GM23338 (cell line): ENCODE results near the gene HEATR9. TPM values are rescaled to one million over a fixed set of nuclear protein-coding genes. Genes with fewer than 3 reads are reported as not detected.

Experiments used
- ATAC-seq: fragments of 200-7000 bp; cut with Tn5 transposase; 3 replicates; pipeline ENCODE4 v1.9.1; 2020
- DNase-seq: peaks from one replicate; pipeline ENCODE4 v3.0.0-alpha.2; 2015; ENCODE audit warnings: low spot score
- H2AFZ ChIP-seq: fragments of 200-600 bp; sonication (generic); 2 replicates; pipeline ENCODE4 v1.8.0; 2016; ENCODE audit warnings: antibody characterized with exemption, mild to moderate bottlenecking, moderate library complexity
- H3F3A ChIP-seq: fragments of 200-600 bp; sonication (generic); replicated peaks from 2 replicates; pipeline ENCODE4 v1.8.0; 2017; ENCODE audit warnings: antibody characterized with exemption, mixed run types, low read depth
- H3K27ac ChIP-seq: fragments of 200-600 bp; sonication (generic); 2 replicates; pipeline ENCODE4 v1.6.1; 2016; ENCODE audit warnings: low read depth
- H3K27me3 ChIP-seq: fragments of 200-600 bp; sonication (generic); 2 replicates; pipeline ENCODE4 v1.8.0; 2016; ENCODE audit warnings: mild to moderate bottlenecking, mixed run types, moderate library complexity; ENCODE audit not compliant: insufficient read depth
- H3K36me3 ChIP-seq: fragments of 200-600 bp; sonication (generic); 2 replicates; pipeline ENCODE4 v1.8.0; 2016; ENCODE audit warnings: mild to moderate bottlenecking; ENCODE audit not compliant: insufficient read depth
- H3K4me1 ChIP-seq: fragments of 200-600 bp; sonication (generic); 2 replicates; pipeline ENCODE4 v1.8.0; 2016; ENCODE audit warnings: mild to moderate bottlenecking, moderate library complexity; ENCODE audit not compliant: insufficient read depth
- H3K4me2 ChIP-seq: fragments of 200-600 bp; sonication (generic); 2 replicates; pipeline ENCODE4 v1.7.1; 2017; ENCODE audit warnings: mixed run types
- H3K4me3 ChIP-seq: fragments of 200-600 bp; sonication (generic); 2 replicates; pipeline ENCODE4 v1.6.1; 2016; ENCODE audit warnings: mixed run types
- H3K79me2 ChIP-seq: fragments of 200-600 bp; sonication (generic); replicated peaks from 2 replicates; pipeline ENCODE4 v1.8.0; 2017; ENCODE audit warnings: mild to moderate bottlenecking; ENCODE audit not compliant: insufficient read depth
- H3K9me2 ChIP-seq: fragments of 200-600 bp; sonication (generic); 2 replicates; pipeline ENCODE4 v1.8.0; 2017; ENCODE audit not compliant: insufficient read depth
- H4K20me1 ChIP-seq: fragments of 200-600 bp; sonication (generic); replicated peaks from 2 replicates; pipeline ENCODE4 v1.8.0; 2017; ENCODE audit warnings: mild to moderate bottlenecking; ENCODE audit not compliant: insufficient read depth
- H3K27ac Mint-ChIP-seq: 2 replicates; pipeline ENCODE4 v1.8.0; 2020; ENCODE audit warnings: inconsistent platforms, mild to moderate bottlenecking, moderate library complexity, mixed read lengths
- H3K27me3 Mint-ChIP-seq: 3 replicates; pipeline ENCODE4 v1.8.0; 2022; ENCODE audit warnings: low read depth, mild to moderate bottlenecking, moderate library complexity, mixed read lengths, inconsistent platforms; ENCODE audit not compliant: insufficient read depth, poor library complexity
- H3K36me3 Mint-ChIP-seq: 3 replicates; pipeline ENCODE4 v1.8.0; 2021; ENCODE audit warnings: low read depth, mild to moderate bottlenecking, inconsistent platforms, moderate library complexity, mixed read lengths
- H3K4me1 Mint-ChIP-seq: 3 replicates; pipeline ENCODE4 v1.8.0; 2020; ENCODE audit warnings: mild to moderate bottlenecking, inconsistent platforms, mixed read lengths
- H3K4me3 Mint-ChIP-seq: 3 replicates; pipeline ENCODE4 v1.8.0; 2021; ENCODE audit warnings: moderate library complexity, mild to moderate bottlenecking, inconsistent platforms, mixed read lengths
- H3K9me3 Mint-ChIP-seq: 3 replicates; pipeline ENCODE4 v1.8.0; 2020; ENCODE audit warnings: moderate library complexity, mild to moderate bottlenecking, inconsistent platforms, mixed read lengths
- CREB1 ChIP-seq: fragments of 250-450 bp; sonication (Bioruptor Pico); IDR thresholded peaks from 2 replicates; pipeline ENCODE4 v1.5.0; 2020; ENCODE audit warnings: low read depth, mild to moderate bottlenecking, moderate library complexity
- EZH2 ChIP-seq: fragments of 200-600 bp; sonication (generic); IDR thresholded peaks from one replicate; pipeline ENCODE4 v1.8.0; 2017; ENCODE audit warnings: antibody characterized with exemption, mild to moderate bottlenecking, low read depth; ENCODE audit not compliant: unreplicated experiment
- EZH2phosphoT487 ChIP-seq: fragments of 200-600 bp; sonication (generic); IDR thresholded peaks from one replicate; pipeline ENCODE4 v1.8.1; 2018; ENCODE audit warnings: antibody characterized with exemption; ENCODE audit not compliant: unreplicated experiment
- JUNB ChIP-seq: IDR thresholded peaks from one replicate; pipeline ENCODE4 v1.6.1; 2016; ENCODE audit warnings: antibody characterized with exemption; ENCODE audit not compliant: unreplicated experiment
- NANOG ChIP-seq: IDR thresholded peaks from 2 replicates; pipeline ENCODE4 v1.6.1; 2016; ENCODE audit warnings: antibody characterized with exemption, borderline replicate concordance
- POLR2AphosphoS5 ChIP-seq: IDR thresholded peaks from 2 replicates; pipeline ENCODE4 v1.6.1; 2016; ENCODE audit warnings: antibody characterized with exemption, low read depth
- ZNF331 ChIP-seq: fragments of 250-450 bp; sonication (Bioruptor Pico); IDR thresholded peaks from 2 replicates; pipeline ENCODE4 v1.5.0; 2020; ENCODE audit warnings: low read depth, mild to moderate bottlenecking, moderate library complexity
- polyA plus RNA-seq: library from polyadenylated mRNA; unstranded; fragments of >200 nt; fragmentation: Nextera tagmentation; extraction: Ambion mirVana; gene quantifications from 2 replicates; pipeline ENCODE4 v1.2.1, GENCODE V29; 2016
- total RNA-seq: library from RNA; depleted of rRNA; stranded (reverse); fragments of >200 nt; shearing (Covaris generic); gene quantifications from 2 replicates; pipeline ENCODE4 v1.2.3, GENCODE V29; 2014
- TF ChIP-seq, protein P1 (sequence below): IDR thresholded peaks from 2 replicates; pipeline ENCODE4 v1.6.1; 2016; ENCODE audit warnings: antibody characterized with exemption
- TF ChIP-seq, protein P2 (sequence below), 2 experiments: fragments of 200-600 bp in 1 of 2; sonication (generic) in 1 of 2; conservative IDR thresholded peaks; 2 replicates each; pipeline versions ENCODE4 v1.5.1 to v1.6.1; 2016 to 2017; ENCODE audit warnings: antibody characterized with exemption in 2 of 2, low read depth in 2 of 2, mild to moderate bottlenecking in 2 of 2, moderate library complexity in 1 of 2

Gene HEATR9
- total and polyA plus RNA-seq, 2 experiments from 2014 or later: not detected

- TF ChIP-seq NANOG (no peak), EZH2phosphoT487 (no peak), ZNF331 (CRISPR knock-in tag) (no peak), EZH2 (no peak), JUNB (no peak), POLR2AphosphoS5 (no peak), CREB1 (no peak)
- TF ChIP-seq, protein P1, sequence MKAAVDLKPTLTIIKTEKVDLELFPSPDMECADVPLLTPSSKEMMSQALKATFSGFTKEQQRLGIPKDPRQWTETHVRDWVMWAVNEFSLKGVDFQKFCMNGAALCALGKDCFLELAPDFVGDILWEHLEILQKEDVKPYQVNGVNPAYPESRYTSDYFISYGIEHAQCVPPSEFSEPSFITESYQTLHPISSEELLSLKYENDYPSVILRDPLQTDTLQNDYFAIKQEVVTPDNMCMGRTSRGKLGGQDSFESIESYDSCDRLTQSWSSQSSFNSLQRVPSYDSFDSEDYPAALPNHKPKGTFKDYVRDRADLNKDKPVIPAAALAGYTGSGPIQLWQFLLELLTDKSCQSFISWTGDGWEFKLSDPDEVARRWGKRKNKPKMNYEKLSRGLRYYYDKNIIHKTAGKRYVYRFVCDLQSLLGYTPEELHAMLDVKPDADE: no peak
- TF ChIP-seq, protein P2, sequence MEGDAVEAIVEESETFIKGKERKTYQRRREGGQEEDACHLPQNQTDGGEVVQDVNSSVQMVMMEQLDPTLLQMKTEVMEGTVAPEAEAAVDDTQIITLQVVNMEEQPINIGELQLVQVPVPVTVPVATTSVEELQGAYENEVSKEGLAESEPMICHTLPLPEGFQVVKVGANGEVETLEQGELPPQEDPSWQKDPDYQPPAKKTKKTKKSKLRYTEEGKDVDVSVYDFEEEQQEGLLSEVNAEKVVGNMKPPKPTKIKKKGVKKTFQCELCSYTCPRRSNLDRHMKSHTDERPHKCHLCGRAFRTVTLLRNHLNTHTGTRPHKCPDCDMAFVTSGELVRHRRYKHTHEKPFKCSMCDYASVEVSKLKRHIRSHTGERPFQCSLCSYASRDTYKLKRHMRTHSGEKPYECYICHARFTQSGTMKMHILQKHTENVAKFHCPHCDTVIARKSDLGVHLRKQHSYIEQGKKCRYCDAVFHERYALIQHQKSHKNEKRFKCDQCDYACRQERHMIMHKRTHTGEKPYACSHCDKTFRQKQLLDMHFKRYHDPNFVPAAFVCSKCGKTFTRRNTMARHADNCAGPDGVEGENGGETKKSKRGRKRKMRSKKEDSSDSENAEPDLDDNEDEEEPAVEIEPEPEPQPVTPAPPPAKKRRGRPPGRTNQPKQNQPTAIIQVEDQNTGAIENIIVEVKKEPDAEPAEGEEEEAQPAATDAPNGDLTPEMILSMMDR (conservative IDR thresholded peaks at IDR 0.05; ENCODE audit: low read depth in 2 of 2): no peak
These were observed 43.7 kb upstream of the HEATR9 start (continued) for GRCh38 chr17:35912339-35912912.

DNA sequence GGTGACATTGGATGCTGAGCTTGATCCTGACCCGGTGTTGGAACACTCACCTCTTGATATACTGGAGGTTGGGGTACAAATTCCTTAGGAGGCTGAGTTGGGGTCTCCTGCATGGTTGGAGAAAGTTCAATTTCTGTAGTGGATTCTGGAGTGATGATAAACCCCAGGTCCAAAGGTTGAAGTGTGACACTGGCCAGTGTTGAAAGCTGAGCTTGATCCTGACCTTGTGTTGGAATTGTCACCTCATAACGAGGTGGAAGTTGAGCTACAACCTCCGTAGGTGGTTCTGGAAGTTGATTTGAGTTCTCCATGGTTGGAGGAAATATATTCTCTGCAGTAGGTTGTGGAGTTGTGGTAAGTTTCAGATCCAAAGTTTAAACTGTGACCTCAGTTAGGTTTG is 40.7 kb upstream of the HEATR9 start:
- no peak for DNase-seq
- H3K27me3 Mint-ChIP-seq: peaks cover 4% of the 10 kb centered on the region
- TF ChIP-seq, protein P2 (conservative IDR thresholded peaks at IDR 0.05; ENCODE audit: low read depth in 2 of 2): no peak
- TF ChIP-seq, protein P1: no peak

More for the DNA sequence above, 40.7 kb upstream of the HEATR9 start:
- H4K20me1 ChIP-seq: no peaks in the 10 kb centered on the region
- no peak overlapping the region for H3K27ac ChIP-seq
- H3K36me3 ChIP-seq: no peaks in the 10 kb centered on the region; the same call in 1 of the 2 replicates
- no peak overlapping the region for H3K4me3 ChIP-seq
- H3K4me1 ChIP-seq: no peaks in the 10 kb centered on the region
- H3K9me2 ChIP-seq: peaks cover 4% of the 10 kb centered on the region; the same call in 1 of the 2 replicates
- Mint-ChIP-seq H3K9me3 (peaks cover 53% of the 10 kb centered on the region), H3K36me3 (peaks cover 15% of the 10 kb centered on the region; the same call in 2 of the 3 replicates), H3K4me1 (no peaks in the 10 kb centered on the region), H3K27ac (no peak overlapping the region), H3K4me3 (no peak overlapping the region)
- no peak for ATAC-seq
- no peak overlapping the region for H3K4me2 ChIP-seq
- no peaks in the 10 kb centered on the region for H3K27me3 ChIP-seq
- H3F3A ChIP-seq: no peaks in the 10 kb centered on the region
- no peak overlapping the region for H2AFZ ChIP-seq
- no peaks in the 10 kb centered on the region for H3K79me2 ChIP-seq
